ENCODE measurements around the gene CPNE4.

GRCh38 chr3:131749826-131750225 is 285.0 kb downstream of the CPNE4 start:
- TF ChIP-seq CTCF (conservative IDR thresholded peaks at IDR 0.05; ENCODE audit: low read length) (no peak), EZH2phosphoT487 (IDR thresholded peaks at IDR 0.05; ENCODE audit: borderline replicate concordance) (no peak)
